MM.1S (cell line): ENCODE measurements around the gene SLC2A10.

Experiments
- DNase-seq: peaks from one replicate; pipeline ENCODE4 v3.0.0-alpha.2; 2015
- H2AFZ ChIP-seq: fragments of 300-600 bp; sonication (generic); 2 replicates; pipeline ENCODE4 v1.6.0; 2016; ENCODE audit warnings: antibody characterized with exemption, low read length
- H3F3A ChIP-seq: fragments of 300-600 bp; sonication (generic); 2 replicates; pipeline ENCODE4 v1.6.1; 2016; ENCODE audit warnings: mild to moderate bottlenecking, antibody characterized with exemption, low read length, moderate library complexity, mixed read lengths; ENCODE audit not compliant: insufficient read depth
- H3K27ac ChIP-seq: fragments of 300-600 bp; sonication (generic); 2 replicates; pipeline ENCODE4 v1.5.1; 2016; ENCODE audit warnings: mild to moderate bottlenecking, low read length
- H3K27me3 ChIP-seq: fragments of 300-600 bp; sonication (generic); replicated peaks from 2 replicates; pipeline ENCODE4 v1.6.0; 2016; ENCODE audit warnings: low read length; ENCODE audit not compliant: insufficient read depth
- H3K36me3 ChIP-seq: fragments of 300-600 bp; sonication (generic); replicated peaks from 2 replicates; pipeline ENCODE4 v1.6.1; 2016; ENCODE audit warnings: mild to moderate bottlenecking, low read length, mixed read lengths; ENCODE audit not compliant: insufficient read depth
- H3K4me1 ChIP-seq: fragments of 300-600 bp; sonication (generic); 2 replicates; pipeline ENCODE4 v1.6.1; 2016; ENCODE audit warnings: low read length, mixed read lengths
- H3K4me2 ChIP-seq: fragments of 300-600 bp; sonication (generic); 2 replicates; pipeline ENCODE4 v1.6.0; 2016; ENCODE audit warnings: low read depth, low read length
- H3K4me3 ChIP-seq: fragments of 300-600 bp; sonication (generic); 2 replicates; pipeline ENCODE4 v1.5.1; 2016; ENCODE audit warnings: low read length, mixed read lengths
- H3K79me2 ChIP-seq: fragments of 300-600 bp; sonication (generic); 2 replicates; pipeline ENCODE4 v1.6.1; 2016; ENCODE audit warnings: mixed run types, low read length, mixed read lengths
- H3K9ac ChIP-seq: fragments of 300-600 bp; sonication (generic); 2 replicates; pipeline ENCODE4 v1.6.1; 2016; ENCODE audit warnings: low read length, mixed read lengths
- H3K9me2 ChIP-seq: fragments of 300-600 bp; sonication (generic); replicated peaks from 2 replicates; pipeline ENCODE4 v1.6.1; 2016; ENCODE audit warnings: mild to moderate bottlenecking, low read length, mixed read lengths; ENCODE audit not compliant: insufficient read depth
- H3K9me3 ChIP-seq: fragments of 300-600 bp; sonication (generic); replicated peaks from 2 replicates; pipeline ENCODE4 v1.6.1; 2016; ENCODE audit warnings: mild to moderate bottlenecking, low read length, mixed read lengths; ENCODE audit not compliant: insufficient read depth
- H4K20me1 ChIP-seq: fragments of 300-600 bp; sonication (generic); 2 replicates; pipeline ENCODE4 v1.6.1; 2016; ENCODE audit warnings: mild to moderate bottlenecking, low read length, moderate library complexity, mixed read lengths; ENCODE audit not compliant: insufficient read depth
- CTCF ChIP-seq: fragments of 300-600 bp; sonication (generic); IDR thresholded peaks from 2 replicates; pipeline ENCODE4 v1.5.1; 2016; ENCODE audit warnings: antibody characterized with exemption, low read length, mixed read lengths
- EZH2 ChIP-seq: fragments of 300-600 bp; sonication (generic); optimal IDR thresholded peaks from 2 replicates; pipeline ENCODE3; 2017; ENCODE audit warnings: low read depth, mild to moderate bottlenecking, antibody characterized with exemption, low read length, mixed read lengths
- EZH2phosphoT487 ChIP-seq: fragments of 300-600 bp; sonication (generic); IDR thresholded peaks from 2 replicates; pipeline ENCODE4 v1.6.1; 2018; ENCODE audit warnings: antibody characterized with exemption, low read length

The SLC2A10 gene

DNA sequence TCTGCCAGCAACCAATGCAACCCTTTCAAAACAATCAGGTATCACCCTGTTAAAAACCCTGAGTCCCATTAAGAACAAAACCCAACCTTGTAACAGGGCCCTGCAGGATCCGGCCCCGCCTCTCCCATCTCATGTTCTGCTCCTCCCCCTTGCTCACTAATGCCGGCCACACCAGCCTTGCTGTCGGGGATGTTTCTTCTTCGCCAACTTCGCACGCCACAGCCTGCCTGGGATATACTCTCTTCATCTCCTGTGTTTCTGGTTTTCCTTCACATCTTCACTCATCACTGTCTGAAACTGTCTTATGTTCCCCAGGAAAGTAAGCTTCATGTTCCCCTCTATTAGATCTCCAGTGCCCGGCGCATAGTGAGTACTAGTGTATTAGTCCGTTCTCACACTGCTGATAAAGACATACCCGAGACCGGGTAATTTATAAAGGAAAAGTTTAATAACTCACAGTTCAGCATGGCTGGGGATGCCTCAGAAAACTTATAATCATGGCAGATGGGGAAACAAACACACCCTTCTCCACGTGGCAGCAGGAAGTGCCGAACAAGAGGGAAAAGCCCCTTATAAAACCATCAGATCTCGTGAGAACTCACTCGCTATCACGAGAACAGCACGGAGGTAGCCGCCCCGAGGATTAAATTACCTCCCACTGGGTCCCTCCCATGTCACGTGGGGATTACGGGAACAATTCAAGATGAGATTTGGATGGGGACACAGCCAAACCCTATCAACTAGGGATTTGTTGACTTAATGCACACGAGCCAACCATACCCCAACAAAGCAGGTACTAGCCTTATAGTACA is 25.3 kb upstream of the SLC2A10 start:
- Histone ChIP-seq H3K4me1 (peaks cover 52% of the 10 kb centered on the region), H3K9me3 (no peaks in the 10 kb centered on the region), H3K9ac (no peak overlapping the region), H4K20me1 (no peaks in the 10 kb centered on the region), H3K4me2 (no peak overlapping the region), H3K27ac (no peak overlapping the region; the same call in 1 of the 2 replicates), H3K79me2 (peaks cover 55% of the 10 kb centered on the region), H2AFZ (no peak overlapping the region), H3F3A (peaks cover 14% of the 10 kb centered on the region; the same call in 1 of the 2 replicates), H3K36me3 (peaks cover 5% of the 10 kb centered on the region; the same call in 1 of the 2 replicates), H3K4me3 (no peak overlapping the region), H3K9me2 (no peaks in the 10 kb centered on the region), H3K27me3 (no peaks in the 10 kb centered on the region)
- DNase-seq: no peak
- TF ChIP-seq EZH2phosphoT487: no peak
- TF ChIP-seq EZH2: no peak
- TF ChIP-seq CTCF: no peak

GRCh38 chr20:46688151-46689081 is 21.0 kb upstream of the SLC2A10 start:
- Histone ChIP-seq H3K36me3 (peaks cover 5% of the 10 kb centered on the region; the same call in 1 of the 2 replicates), H3K9ac (peak overlapping the region; percentile 86), H3K27me3 (no peaks in the 10 kb centered on the region), H4K20me1 (no peaks in the 10 kb centered on the region), H3K4me2 (peak overlapping the region; percentile 80), H3K9me2 (no peaks in the 10 kb centered on the region), H3K9me3 (no peaks in the 10 kb centered on the region), H3K4me3 (peak overlapping the region; percentile 72), H3F3A (peaks cover 13% of the 10 kb centered on the region; the same call in 1 of the 2 replicates), H3K79me2 (peaks cover 57% of the 10 kb centered on the region), H2AFZ (peak overlapping the region; percentile 37; the same call in 1 of the 2 replicates), H3K4me1 (peaks cover 43% of the 10 kb centered on the region), H3K27ac (peak overlapping the region; percentile 73)
- no peak for DNase-seq
- TF ChIP-seq CTCF: no peak
- TF ChIP-seq EZH2: no peak
- TF ChIP-seq EZH2phosphoT487: no peak

DNA sequence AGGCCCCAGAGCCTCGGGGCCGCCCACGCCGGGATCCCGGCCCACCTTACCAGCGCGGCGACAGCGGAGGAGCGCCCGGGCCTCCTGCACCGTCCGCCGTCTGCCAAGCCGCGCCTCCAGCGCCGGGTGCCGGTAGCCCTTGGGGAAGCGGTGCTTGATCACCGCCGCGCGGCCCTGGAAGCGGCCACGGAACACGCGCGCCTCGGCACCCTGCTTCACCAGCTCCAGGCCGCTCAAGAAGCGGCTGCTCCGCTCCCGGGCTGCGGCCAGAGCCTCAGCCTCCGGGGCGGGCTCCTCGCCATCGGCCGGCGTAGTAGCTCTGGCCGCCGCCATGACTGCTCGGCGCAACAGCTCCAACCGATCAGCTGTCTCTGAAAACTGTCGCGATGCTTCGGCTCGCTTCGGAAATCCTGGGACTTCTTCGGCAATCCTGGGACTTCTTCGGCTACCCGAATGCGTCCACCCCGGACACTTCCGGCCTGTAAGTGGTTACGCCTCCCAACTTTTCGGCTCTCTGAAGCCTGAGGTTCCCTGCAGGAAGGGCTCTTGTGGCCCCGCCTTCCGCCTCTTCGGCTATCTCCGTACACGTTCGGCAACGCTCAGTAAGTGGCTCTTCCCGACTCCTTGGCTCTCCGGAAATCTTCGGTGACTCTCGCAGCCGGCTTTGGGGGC is 20.2 kb upstream of the SLC2A10 start, which contains the start of gene TP53RK:
Gene TP53RK (minus strand): TSS at position 363 of the 672 bp plus-strand sequence. CDS start 30 bp downstream, at position 333.
- no peaks in the 10 kb centered on the region for H3K9me3 ChIP-seq
- peak within 1 kb of the TSS; percentile 80 for H3K4me2 ChIP-seq
- peak; percentile 99 for DNase-seq
- H3K4me3 ChIP-seq: peak within 1 kb of the TSS; percentile 72
- 0 out of 2 replicates have a peak, but pooled peaks cover 5% of the 10 kb centered on the region for H3F3A ChIP-seq
- H3K27me3 ChIP-seq: no peaks in the 10 kb centered on the region
- peaks cover 51% of the 10 kb centered on the region for H3K79me2 ChIP-seq
- peaks cover 37% of the 10 kb centered on the region for H3K4me1 ChIP-seq
- peak within 1 kb of the TSS; percentile 86 for H3K9ac ChIP-seq
- peak; percentile 22 for TF ChIP-seq CTCF
- no peak for TF ChIP-seq EZH2phosphoT487
- H4K20me1 ChIP-seq: no peaks in the 10 kb centered on the region
- peak within 1 kb of the TSS; percentile 73 for H3K27ac ChIP-seq
- no peaks in the 10 kb centered on the region for H3K9me2 ChIP-seq
- H2AFZ ChIP-seq: peak within 1 kb of the TSS; percentile 72
- H3K36me3 ChIP-seq: peaks cover 5% of the 10 kb centered on the region; the same call in 1 of the 2 replicates
